HG03280 (cell line): ENCODE measurements around the gene SH3GL2.
"Not testable (repeated sequence)": the region's sequence is repeated elsewhere in the genome, so short reads cannot be mapped to it uniquely, and the experiment has no call there.

ENCODE experiments used
- ATAC-seq: cut with Tn5 transposase; IDR thresholded peaks from one replicate; pipeline ENCODE4 v1.9.1; 2021; ENCODE audit warnings: mild to moderate bottlenecking, moderate library complexity; ENCODE audit not compliant: unreplicated experiment

The SH3GL2 gene

DNA sequence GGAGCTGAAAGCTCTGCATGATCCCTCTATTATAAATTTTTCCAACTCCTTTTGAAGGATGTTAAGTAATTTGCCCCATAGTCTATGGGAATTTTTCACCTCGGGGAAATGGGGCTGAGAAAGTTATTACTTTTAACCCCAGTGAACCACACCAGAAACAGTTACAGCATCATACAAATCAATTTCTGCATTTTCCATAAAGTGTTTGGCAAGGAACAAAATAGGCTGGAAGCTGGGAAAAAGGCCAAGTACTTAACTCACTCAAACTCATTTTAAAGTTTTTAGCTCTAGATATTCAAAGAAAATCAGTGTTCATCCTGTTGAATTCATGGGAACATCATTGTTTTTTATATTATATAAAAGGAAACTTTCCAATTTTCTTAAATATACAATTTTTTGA is 160.9 kb downstream of the SH3GL2 start:
- no peak for ATAC-seq

DNA sequence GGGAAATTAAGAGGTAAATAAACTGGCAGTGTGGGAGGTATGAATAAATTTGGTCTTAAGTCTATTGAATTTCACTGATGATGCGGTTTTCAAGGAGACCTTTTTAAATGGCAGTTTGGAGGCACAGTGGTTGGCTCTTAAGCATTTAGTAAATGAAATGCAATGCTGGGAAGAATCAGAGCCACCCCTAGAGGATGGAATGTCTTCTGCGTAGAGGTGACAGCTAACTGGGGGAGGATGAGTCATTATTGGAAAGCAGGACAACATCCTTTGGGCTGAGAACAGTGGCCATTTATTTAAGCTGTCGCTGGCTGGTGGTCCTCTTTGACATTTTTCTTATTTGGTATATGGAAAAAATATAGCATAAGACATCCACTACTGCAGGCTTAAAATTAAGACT is 163.2 kb downstream of the SH3GL2 start:
- no peak for ATAC-seq

DNA sequence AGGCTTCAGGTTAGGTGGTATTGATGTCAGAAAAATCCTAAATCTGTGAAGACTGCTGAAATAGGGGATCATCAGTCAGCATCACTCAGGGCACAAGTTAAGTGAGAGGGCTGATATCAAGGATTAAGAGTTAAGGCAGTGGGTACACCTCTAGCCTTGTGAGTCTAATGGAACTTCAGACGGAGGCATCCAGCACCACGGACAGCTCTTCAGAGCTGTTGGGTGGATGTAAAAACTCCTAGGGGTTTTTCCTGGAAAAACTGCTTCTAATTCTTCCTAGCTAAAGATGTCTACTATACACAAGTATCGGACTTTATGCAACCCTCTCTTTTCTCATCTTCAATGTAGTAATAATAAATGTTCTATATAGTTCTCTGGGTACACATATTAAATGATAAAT is 165.9 kb downstream of the SH3GL2 start:
- no peak for ATAC-seq

DNA sequence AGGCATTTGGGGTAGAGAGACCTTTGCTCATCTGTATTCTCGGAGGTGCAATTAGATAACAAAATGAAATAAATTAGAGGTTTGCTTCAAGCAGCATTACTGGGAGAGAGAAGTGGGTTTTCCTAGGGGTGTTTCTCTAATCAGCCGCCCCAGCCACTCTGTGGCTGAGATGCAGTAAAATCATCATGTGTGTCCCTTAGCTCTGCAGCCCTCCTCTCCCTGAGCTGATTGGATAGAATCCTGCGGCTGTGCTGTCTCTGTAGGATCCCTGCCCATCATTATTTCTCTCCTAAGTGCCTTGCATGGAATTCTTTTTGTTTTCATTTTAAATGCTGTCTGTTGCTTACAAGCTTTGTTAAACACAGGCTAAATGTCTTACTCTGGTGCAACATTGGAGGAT is 171.4 kb downstream of the SH3GL2 start:
- ATAC-seq, result no peak

DNA sequence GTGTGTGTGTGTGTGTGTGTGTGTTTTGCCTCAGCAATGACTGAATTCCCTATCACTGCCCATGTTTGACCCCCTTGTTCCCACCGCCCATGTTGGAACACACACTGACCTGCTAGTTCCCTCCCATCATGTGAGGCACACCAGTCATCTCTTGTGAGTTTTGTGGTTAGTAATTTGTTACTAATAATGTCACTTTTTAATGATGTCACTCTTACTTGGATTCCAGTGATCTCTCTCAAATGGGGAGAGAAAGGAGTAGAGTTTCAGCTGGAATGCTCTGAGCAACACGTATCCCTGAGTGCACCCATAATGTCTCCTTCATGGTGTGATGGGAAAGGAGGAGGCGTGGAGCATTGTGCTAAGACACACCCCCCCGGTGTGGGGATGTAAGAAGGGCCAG is 172.6 kb downstream of the SH3GL2 start:
- no peak for ATAC-seq

DNA sequence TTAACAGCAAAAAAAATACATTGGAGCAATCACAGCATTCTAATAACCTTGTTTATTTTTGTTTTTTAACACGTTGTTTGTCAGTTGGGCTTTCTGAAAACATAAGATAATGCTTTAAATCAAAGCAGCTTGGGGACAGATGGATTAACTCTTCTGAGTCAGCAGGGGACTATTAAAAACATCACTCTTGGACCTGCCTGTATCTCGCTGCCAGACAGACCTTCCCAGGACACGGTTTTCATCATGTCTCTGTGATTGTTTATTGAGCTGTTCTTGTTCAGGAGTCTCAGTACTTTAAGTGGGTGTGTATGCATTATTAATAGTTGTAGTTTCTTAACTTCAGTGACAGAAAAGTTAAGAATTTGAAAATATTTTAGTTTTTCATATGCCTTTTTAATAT is 173.2 kb downstream of the SH3GL2 start:
- no peak for ATAC-seq

DNA sequence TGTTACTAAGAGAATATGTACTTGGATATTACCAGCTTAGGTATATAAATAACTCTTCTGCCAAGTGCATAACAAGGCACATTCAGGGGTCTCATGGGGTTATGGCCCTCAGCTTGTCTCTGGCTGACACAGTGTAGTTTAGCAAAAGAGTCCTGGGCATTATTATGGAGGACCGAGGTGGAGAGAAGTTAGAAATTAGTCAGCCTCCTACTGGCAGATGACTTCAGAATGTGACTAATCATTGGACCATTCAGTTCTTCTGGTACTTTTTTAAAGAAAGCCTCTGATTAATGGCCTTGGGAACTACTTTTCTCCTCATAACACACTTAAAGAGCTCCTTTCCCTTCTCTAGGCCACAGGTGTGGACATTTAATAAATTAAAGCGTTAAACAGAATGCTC is 178.9 kb downstream of the SH3GL2 start:
- no peak for ATAC-seq

DNA sequence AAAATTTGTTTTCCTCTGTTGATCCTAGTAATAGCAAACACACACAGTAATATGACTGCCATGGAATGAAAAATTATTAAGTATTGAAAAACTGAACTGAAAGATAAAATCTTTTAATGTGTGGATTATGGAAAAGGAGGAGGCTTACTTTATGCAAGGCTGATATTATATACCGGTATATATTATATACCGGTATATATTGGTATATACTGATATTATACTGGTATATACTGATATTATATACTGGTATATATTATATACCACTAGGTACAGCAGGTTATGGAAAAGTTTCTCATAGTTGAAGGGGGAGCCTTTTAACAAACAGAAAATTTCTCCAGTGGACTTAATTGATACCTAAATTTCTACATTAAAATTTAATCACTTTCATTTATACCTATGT is 181.4 kb downstream of the SH3GL2 start:
- ATAC-seq, result no peak

DNA sequence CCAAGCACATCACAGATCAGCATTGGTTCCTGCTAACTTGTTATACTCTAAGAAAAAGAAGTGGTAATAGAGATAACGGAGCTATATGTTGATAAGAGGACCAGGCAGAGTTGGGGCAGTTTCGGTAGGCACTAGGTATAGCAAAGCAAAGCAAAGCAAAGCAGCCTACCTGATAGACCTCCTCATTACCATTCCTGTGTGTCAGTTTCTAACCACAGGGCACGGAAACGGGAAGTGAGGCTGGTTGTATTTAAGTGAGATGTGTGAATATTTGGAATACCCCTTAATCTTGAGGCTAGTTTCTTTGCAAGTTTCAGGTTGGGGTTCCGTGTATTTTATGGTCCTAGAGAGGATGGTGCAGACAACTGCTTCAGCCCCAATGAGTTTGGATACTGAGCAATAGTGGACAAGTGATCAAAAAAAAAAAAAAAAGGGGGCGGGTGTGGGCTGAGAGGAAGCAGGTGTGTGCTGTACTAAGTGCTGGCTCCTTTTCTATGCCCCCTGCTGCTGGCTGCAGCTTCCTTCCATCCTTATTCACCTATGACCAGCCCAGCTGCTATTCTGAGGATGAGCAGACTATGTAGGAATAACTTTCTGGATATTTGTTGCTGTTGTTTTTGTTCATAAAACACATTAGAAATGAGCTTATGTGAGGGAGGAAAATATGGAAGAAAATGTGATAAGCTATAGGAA is 183.3 kb downstream of the SH3GL2 start:
- no peak for ATAC-seq

DNA sequence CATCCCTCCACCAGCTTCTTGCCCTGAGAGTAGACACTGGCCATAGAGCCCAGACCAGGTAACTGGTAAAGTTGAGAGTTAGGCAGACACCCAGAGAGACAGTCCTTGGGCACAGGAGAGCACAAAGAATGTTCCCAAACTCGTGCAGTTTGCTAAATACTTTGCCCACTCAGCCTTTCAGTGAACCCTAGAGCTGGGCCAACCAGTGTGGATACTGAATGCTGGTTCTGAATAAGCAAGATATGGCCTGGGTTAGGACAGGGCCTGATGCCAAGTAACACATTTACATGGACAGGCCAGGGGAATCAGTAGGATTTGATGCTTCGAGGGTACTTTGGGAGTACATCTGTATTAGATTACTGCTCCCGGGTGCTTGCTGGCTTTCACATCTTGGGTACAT is 185.4 kb downstream of the SH3GL2 start:
- no peak for ATAC-seq

DNA sequence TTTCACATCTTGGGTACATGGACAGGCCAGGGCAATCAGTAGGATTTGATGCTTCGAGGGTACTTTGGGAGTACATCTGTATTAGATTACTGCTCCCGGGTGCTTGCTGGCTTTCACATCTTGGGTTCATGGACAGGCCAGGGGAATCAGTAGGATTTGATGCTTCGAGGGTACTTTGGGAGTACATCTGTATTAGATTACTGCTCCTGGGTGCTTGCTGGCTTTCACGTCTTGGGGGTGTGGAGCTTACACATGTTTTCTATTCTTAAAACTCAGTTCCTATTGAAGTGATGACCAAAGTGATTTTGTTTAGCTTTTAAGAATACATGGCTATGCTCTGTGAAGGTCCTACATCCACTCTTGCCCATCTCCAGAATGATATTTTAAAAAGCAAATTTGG is 186.3 kb downstream of the SH3GL2 start:
- ATAC-seq, result not testable (repeated sequence)

DNA sequence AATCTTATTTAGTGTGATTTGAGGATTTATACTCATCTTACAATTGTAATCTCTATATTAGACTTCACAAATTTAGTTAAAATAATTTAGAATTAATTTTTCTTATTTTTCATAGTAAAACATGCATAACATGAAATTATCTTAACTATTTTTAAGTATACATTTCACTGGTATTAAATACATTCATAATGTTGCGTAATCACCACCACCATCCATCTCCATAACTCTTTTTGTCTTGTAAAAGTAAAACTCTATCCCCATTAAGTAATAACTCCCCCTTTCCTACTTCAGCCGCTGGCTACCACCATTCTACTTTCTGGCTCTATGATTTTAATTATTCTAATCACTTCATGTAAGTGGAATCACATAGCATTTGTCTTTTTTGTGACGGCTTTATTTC is 193.4 kb downstream of the SH3GL2 start:
- ATAC-seq, result no peak

DNA sequence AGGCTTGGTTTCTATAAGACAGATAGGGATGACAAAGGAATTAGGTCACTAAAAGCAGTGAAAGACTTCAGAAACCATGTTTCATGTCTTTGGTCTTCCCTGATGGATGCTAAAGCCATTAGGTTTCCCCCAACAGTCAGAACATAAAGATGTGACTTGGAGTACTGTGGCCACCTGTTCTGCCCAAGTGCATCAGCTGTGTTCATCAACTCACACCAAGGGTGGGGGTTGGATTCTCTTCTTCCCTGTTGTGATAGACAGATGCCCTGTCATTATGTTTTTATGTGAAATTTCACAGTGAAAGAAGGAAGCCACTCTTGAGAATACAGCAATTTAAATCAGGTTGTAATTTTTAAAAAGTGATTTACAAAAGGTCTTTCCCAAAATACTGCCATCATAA is 196.8 kb downstream of the SH3GL2 start:
- no peak for ATAC-seq

DNA sequence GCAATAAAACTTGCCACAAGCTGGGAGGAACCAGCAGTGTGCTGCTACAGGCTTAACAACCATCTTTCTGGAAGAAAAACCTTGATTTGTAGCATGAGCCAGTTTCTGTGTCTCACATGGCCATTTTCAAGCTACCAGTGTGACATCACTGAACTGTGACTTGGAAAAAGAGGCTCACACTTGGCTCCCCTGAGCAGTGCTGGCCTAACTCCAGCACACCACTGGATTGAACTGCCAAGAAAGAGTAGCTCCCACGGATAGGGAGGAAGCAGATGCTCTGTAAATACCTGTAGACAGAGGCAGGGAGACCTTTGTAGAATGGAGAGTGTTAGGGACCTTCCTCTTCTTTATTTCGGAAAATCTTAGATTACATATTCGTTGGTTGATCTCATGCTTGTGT is 197.9 kb downstream of the SH3GL2 start:
- ATAC-seq, result no peak

DNA sequence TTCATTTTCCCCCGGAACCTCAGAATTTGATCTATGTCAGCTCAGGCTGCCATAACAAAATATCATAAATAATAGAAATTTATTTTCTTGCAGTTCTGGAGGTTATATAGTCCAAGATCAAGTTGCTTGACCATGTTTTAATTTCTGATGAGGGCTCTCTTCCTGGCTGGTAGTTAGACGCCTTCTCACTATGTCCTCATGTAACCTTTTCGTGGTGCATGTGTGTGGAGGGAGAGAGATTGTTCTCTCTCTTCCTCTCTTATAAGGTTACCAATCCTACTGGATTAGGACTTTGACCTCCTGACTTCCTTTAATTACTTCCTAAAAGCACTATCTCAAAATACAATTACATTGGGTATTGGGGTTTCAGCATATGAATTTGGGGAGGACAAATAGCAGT is 198.6 kb downstream of the SH3GL2 start:
- ATAC-seq, result no peak

DNA sequence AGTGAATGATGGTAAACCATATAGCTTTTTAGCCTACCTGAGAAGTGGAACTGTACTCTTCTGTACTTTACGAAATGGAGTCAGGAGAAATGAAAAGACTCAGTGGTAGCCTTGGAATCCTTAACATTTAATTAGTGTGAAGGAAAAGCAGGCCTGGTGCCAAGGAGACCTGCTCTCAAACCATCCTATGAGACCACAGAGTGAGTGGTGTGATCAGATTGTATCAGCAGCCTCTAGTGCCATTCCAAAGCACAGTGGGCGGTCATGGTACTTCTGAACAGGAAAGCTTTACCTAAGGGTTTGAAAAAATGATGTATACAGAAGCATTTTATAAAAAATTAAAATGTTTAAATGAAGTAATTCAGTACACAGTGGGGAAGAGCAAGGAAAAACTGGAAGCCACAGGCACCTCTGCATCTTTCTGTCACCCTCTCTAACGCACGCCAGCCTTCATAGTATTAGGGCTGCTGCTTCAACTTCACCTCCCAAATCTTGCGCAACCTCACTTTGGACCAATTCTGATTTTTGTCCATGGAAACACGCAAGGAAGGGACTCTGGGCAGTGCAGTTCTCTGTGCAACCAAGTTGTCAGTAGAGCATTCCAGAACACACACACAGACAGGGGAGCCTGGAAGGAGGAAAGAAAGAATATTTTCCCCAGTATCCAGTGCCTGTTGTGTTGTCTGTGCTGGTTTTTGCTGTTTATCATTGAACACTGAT is 203.7 kb downstream of the SH3GL2 start:
- ATAC-seq, result no peak

DNA sequence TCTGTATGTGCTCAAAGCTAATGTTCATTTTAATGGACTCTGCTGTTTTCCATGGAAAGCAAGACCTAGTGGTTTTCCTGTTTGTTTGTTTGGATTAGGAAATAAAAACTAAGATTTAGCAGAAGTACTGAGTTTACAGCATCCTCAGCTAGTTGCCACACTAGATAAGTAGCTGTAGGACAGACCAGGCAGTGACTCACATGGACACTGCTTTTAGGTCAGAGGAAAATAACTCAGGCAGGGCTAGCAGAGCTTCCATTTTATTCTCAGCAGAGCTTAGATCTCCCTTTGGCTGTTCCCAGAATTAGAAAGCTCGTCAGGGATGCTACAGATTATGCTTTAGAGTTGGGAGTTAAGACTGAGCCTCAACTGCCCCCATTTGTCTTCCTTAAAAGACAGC is 204.4 kb downstream of the SH3GL2 start:
- no peak for ATAC-seq

DNA sequence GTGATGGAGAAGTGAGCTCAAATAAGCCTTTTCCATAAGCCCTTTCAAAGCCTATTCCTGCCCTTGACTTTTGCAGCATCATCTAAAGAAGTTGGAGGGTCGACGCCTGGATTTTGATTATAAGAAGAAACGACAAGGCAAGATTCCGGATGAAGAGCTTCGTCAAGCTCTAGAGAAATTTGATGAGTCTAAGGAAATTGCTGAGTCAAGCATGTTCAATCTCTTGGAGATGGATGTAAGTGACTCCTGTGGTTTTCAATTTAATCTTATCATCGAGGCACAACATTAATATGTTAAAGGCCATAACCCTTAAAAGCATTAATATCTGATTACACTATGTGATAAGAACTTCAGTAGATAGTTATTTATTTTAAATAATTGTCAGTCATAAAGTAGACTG is 210.4 kb downstream of the SH3GL2 start:
- ATAC-seq, result no peak

DNA sequence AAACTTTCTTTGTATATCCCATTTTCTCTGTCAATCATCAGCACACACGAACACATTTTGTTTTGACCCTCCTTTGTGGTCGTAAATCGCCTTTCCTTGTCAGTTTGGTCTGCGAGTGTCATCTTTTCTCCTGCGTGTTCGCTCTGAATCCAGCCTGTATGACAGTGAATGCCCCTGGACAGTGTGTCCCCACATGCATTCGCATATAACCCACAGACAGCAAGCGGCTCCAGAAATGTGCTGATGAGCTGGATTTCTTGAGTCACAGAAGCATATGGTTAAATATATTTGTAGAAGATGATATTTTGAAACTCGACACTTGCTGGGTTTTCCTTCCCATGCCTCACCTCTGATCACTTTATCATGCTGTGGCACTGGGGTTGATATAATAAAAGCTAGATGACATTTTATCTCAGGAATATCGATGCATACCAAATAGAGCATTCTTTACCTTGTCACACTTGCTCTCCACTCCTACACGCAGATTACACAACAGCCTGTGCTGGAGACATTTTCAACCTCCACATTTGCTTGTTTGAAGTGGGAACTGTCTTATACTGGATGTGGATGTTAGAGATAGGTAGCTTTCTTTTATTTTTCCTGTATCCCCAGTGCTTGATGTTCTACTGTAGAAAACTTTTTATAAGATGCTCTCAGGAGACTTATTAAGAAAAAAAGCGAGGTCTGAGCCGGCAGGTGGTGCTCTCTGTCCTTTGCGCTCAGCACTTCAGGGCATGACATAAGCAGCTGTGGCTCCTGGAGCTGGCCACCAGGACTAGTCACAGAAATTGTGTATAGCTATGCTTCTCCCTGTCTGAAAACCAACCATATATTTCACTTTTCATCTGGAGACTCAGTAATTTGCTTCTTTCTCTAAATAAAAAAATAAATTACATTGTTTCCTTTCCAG is 215.1 kb downstream of the SH3GL2 start:
- no peak for ATAC-seq

DNA sequence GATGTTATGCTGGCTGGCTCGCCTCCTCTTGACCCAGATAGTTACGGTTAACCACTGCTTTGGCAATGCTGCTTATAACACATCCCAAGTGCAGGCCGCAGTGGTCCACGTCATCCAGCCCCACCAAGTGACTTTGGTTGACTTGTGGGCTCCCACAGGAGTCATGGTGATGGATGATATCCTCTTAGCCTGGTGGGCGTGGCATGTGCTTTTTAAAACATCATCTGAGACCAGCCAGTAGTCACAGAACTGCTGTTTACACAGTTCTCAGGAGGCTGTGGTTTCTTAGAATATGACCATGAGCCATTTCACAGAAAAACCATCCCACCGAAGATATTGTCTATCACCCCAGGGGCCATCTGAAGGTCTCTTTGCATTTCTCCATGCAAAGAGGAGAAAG is 216.9 kb downstream of the SH3GL2 start:
- ATAC-seq, result no peak

DNA sequence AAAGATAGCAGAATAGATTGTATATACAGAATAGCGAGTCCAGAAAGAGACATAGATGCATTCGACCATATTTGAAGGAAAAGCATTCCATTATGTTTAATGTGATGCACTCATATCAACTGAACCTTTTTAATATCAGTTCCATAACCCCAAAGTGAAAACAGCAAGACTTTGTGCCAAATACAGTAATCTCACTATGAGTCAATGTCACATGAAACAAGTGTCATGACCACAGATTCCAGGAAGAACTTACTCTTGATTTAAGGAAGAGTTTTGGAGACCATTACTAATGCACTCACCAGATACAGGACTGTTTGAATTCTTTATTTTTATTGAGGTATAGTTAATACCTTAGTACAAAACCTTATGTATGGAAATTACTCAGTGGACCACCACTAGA is 220.5 kb downstream of the SH3GL2 start:
- no peak for ATAC-seq

DNA sequence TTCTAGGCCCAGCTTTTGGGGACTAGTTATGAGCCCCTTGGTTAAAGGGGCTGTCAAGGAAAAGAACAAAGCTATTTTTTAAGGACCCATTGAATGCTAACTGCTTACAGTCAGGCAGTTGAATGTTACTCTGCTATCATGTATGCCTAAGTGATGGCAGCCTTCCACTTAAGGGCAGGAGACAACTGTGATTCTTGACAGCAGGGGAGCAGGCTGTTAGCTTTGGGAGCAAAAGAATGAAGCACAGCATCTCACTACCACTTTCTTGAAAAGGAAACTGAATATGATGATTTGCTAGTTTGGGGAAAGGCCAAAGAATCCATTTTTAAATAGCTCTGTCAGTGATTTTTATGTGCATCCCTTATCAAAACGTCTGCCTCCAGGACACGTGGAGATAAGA is 221.6 kb downstream of the SH3GL2 start:
- ATAC-seq, result no peak
